ENCODE measurements around the gene ARID1B. TPM values are rescaled to one million over a fixed set of nuclear protein-coding genes. Genes with fewer than 3 reads are reported as not detected.
A peak's percentile ranks its signal among the peaks of the same experiment; 100 is the strongest.

The ARID1B gene
- total RNA-seq, 1 experiment from 2014 or later, result 13.9 TPM

GRCh38 chr6:156778454-156779205, 1.5 kb downstream of the ARID1B start:
- Histone ChIP-seq H3K4me1 (replicated peaks) (peaks cover 33% of the 10 kb centered on the region), H3K27me3 (replicated peaks) (no peaks in the 10 kb centered on the region), H3K36me3 (peaks cover 14% of the 10 kb centered on the region), H3K4me3 (peak overlapping the region; percentile 85), H3K9me3 (replicated peaks) (no peaks in the 10 kb centered on the region), H3K27ac (peak overlapping the region; percentile 82)
- peak; percentile 56 to 65 for DNase-seq (ENCODE audit: low read depth in 1 of 2, low spot score in 2 of 2)

DNA sequence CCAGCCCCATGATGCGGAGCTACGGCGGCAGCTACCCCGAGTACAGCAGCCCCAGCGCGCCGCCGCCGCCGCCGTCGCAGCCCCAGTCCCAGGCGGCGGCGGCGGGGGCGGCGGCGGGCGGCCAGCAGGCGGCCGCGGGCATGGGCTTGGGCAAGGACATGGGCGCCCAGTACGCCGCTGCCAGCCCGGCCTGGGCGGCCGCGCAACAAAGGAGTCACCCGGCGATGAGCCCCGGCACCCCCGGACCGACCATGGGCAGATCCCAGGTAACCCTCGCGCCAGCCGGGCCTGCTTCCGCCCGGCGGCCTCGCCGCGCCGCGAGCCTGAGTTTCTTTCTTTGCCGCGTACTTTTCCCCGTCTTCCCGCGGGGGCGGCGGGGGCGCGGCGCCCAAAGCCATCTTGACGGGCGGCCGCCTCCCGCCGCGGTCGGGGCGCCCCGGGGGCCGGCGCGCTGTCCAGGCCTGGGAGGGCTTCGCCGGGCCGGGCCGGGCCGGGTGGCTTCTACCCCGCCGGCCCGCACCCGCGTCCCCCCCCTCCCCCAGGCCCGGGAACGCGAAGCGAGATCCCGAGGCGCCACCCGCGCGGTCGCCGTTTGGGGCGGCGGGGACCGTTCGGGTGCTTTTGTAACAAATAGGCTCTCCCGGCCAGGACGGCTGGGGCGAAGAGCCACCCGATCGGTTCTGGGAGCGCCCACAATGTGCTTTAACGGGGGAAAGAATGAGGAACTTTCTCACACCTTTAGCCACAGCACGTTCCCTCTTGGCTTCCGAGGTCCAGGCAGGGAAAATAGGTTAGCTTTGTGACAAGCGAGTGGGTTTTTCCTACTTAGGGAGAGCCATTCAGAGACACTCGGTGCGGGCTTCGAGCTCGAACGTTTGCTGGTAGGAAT, 2.3 kb downstream of the ARID1B start:
- Histone ChIP-seq H3K36me3 (peaks cover 14% of the 10 kb centered on the region), H3K4me1 (replicated peaks) (peaks cover 30% of the 10 kb centered on the region), H3K27ac (peak overlapping the region; percentile 82), H3K27me3 (replicated peaks) (no peaks in the 10 kb centered on the region), H3K4me3 (peak overlapping the region; percentile 85), H3K9me3 (replicated peaks) (no peaks in the 10 kb centered on the region)
- DNase-seq (ENCODE audit: low read depth in 1 of 2, low spot score in 2 of 2), result peak in 1 of 2 experiments; percentile 52

DNA sequence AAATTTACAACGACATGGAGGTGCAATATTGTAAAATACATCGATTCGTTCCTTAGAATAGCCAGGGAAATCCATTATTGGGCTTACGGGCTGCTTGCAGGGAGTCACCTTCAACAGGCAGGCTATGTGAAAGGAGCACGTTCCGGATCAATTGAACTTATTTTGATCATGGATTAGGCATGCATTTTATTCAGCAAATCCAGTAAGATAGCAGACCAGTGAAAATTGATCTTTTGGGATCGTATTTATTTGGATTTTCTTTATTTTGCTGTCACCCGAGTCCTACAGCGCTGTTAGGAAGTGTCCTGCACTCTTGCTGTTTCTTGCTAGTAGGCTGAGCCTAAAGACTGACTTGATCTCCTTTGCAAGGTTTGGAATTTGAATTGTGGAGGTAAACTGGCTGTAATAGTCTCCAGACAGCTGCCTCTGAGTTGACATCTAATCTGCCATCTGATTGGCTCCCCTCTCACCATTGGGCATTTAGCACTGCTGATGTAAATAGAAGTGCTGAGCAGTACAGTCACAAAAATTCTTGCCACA, 3.0 kb downstream of the ARID1B start:
- Histone ChIP-seq H3K4me1 (replicated peaks) (peaks cover 23% of the 10 kb centered on the region), H3K36me3 (peaks cover 19% of the 10 kb centered on the region), H3K4me3 (peak overlapping the region; percentile 85), H3K27ac (peak overlapping the region; percentile 82), H3K27me3 (replicated peaks) (no peaks in the 10 kb centered on the region), H3K9me3 (replicated peaks) (no peaks in the 10 kb centered on the region)
- peak; percentile 73 to 80 for DNase-seq (ENCODE audit: low read depth in 1 of 2, low spot score in 2 of 2)

- Histone ChIP-seq H3K36me3 (peaks cover 19% of the 10 kb centered on the region), H3K4me1 (replicated peaks) (peaks cover 14% of the 10 kb centered on the region), H3K27me3 (replicated peaks) (no peaks in the 10 kb centered on the region), H3K27ac (peak overlapping the region; percentile 60), H3K4me3 (peak overlapping the region; percentile 19), H3K9me3 (replicated peaks) (no peaks in the 10 kb centered on the region)
- DNase-seq (ENCODE audit: low read depth in 1 of 2, low spot score in 2 of 2), result peak in 1 of 2 experiments; percentile 47
These were observed 4.0 kb downstream of the ARID1B start for GRCh38 chr6:156780962-156781853.

- peak in 1 of 2 experiments; percentile 39 for DNase-seq (ENCODE audit: low read depth in 1 of 2, low spot score in 2 of 2)
- Histone ChIP-seq H3K4me3 (peak overlapping the region; percentile 19), H3K27me3 (replicated peaks) (no peaks in the 10 kb centered on the region), H3K27ac (peak overlapping the region; percentile 60), H3K36me3 (peaks cover 19% of the 10 kb centered on the region), H3K9me3 (replicated peaks) (no peaks in the 10 kb centered on the region), H3K4me1 (replicated peaks) (peaks cover 10% of the 10 kb centered on the region; the same call in 1 of the 2 replicates)
These were observed 4.9 kb downstream of the ARID1B start for GRCh38 chr6:156781861-156782631.

- Histone ChIP-seq H3K36me3 (peaks cover 21% of the 10 kb centered on the region), H3K9me3 (replicated peaks) (no peaks in the 10 kb centered on the region), H3K4me3 (peak overlapping the region; percentile 19; the same call in 1 of the 2 replicates), H3K4me1 (replicated peaks) (peaks cover 10% of the 10 kb centered on the region; the same call in 1 of the 2 replicates), H3K27ac (peak overlapping the region; percentile 60), H3K27me3 (replicated peaks) (no peaks in the 10 kb centered on the region)
- peak in 1 of 2 experiments; percentile 35 for DNase-seq (ENCODE audit: low read depth in 1 of 2, low spot score in 2 of 2)
These were observed 5.6 kb downstream of the ARID1B start for GRCh38 chr6:156782691-156783320.

DNA sequence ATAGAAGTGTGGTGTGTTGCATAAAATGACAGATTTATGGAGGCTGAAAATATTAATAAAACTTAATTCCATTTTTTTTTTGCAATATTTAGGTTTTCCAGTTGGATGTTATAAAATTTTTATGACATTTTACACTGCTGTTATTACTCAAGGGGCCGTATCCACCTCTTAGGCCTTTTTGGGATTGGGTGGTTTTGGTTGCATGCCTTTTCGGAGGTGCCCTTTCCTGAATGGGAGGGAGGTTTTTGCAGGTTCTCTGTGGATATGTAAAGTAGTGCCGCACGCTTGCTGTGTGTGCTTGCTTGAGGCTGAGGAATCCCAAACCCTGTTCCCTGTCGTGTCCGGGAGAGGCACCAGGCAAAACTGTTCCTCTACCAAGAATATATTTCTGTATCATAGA, 6.8 kb downstream of the ARID1B start:
- no peak overlapping the region for H3K4me3 ChIP-seq
- no peaks in the 10 kb centered on the region for H3K27me3 ChIP-seq (replicated peaks)
- no peak for DNase-seq (ENCODE audit: low read depth in 1 of 2, low spot score in 2 of 2)
- H3K27ac ChIP-seq, result no peak overlapping the region
- H3K4me1 ChIP-seq (replicated peaks), result peaks cover 10% of the 10 kb centered on the region; the same call in 1 of the 2 replicates
- no peaks in the 10 kb centered on the region for H3K9me3 ChIP-seq (replicated peaks)
- H3K36me3 ChIP-seq, result peaks cover 12% of the 10 kb centered on the region

DNA sequence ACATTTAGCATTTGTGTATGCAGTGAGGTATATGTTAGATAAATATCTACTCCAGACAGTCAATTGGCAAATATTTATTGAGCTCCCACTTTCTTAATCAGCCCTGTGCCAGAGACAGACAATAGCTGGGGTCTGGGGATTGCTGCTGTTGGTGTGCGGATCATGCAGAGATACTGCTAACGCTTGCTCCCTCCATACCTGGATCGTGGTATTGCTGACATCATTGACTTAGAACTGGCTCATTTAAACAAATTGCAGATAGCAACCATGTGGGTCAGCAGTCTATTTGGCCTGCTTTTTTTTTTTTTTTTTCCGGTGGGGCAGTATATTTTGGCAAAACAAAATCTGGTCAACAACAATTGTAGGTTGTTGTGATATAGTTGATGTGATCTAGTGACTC, 9.5 kb downstream of the ARID1B start:
- Histone ChIP-seq H3K4me3 (no peak overlapping the region), H3K27me3 (replicated peaks) (no peaks in the 10 kb centered on the region), H3K4me1 (replicated peaks) (peaks cover 3% of the 10 kb centered on the region; the same call in 1 of the 2 replicates), H3K9me3 (replicated peaks) (no peaks in the 10 kb centered on the region), H3K27ac (no peak overlapping the region), H3K36me3 (peaks cover 11% of the 10 kb centered on the region; the same call in 1 of the 2 replicates)
- no peak for DNase-seq (ENCODE audit: low read depth in 1 of 2, low spot score in 2 of 2)

- H3K36me3 ChIP-seq, result peaks cover 11% of the 10 kb centered on the region; the same call in 1 of the 2 replicates
- no peaks in the 10 kb centered on the region for H3K9me3 ChIP-seq (replicated peaks)
- H3K4me1 ChIP-seq (replicated peaks), result no peaks in the 10 kb centered on the region; the same call in 1 of the 2 replicates
- H3K4me3 ChIP-seq, result no peak overlapping the region
- DNase-seq (ENCODE audit: low read depth in 1 of 2, low spot score in 2 of 2), result no peak
- no peaks in the 10 kb centered on the region for H3K27me3 ChIP-seq (replicated peaks)
- no peak overlapping the region for H3K27ac ChIP-seq
These were observed 10.7 kb downstream of the ARID1B start for GRCh38 chr6:156787569-156788492.

GRCh38 chr6:156789081-156789943, 12.1 kb downstream of the ARID1B start:
- H3K9me3 ChIP-seq (replicated peaks), result no peaks in the 10 kb centered on the region
- no peak for DNase-seq (ENCODE audit: low read depth in 1 of 2, low spot score in 2 of 2)
- no peak overlapping the region for H3K27ac ChIP-seq
- H3K36me3 ChIP-seq, result peaks cover 8% of the 10 kb centered on the region; the same call in 1 of the 2 replicates
- H3K27me3 ChIP-seq (replicated peaks), result no peaks in the 10 kb centered on the region
- no peak overlapping the region for H3K4me3 ChIP-seq
- no peaks in the 10 kb centered on the region for H3K4me1 ChIP-seq (replicated peaks)
